Transverse colon (tissue), 4 donors: ENCODE data around the gene GGN. TPM values are rescaled to one million over a fixed set of nuclear protein-coding genes. Genes with fewer than 3 reads are reported as not detected.
"Not testable (repeated sequence)": the region's sequence is repeated elsewhere in the genome, so short reads cannot be mapped to it uniquely, and the experiment has no call there.

Experiments used
- DNase-seq: peaks from one replicate; pipeline ENCODE4 v3.0.0-alpha.2; 2019
- H3K27ac ChIP-seq, 4 donors: fragments of 200-600 bp; sonication (generic); 2 replicates each; pipeline ENCODE4 v1.5.1; 2016 to 2018; ENCODE audit warnings: inconsistent platforms in 4 of 4
- H3K27me3 ChIP-seq: fragments of 200-600 bp; sonication (generic); 2 replicates; pipeline ENCODE4 v1.5.1; 2017; ENCODE audit warnings: inconsistent platforms
- H3K36me3 ChIP-seq, 4 donors: fragments of 200-600 bp; sonication (generic); 2 replicates each; pipeline ENCODE4 v1.5.1; 2017 to 2019; ENCODE audit warnings: inconsistent platforms in 4 of 4
- H3K4me1 ChIP-seq, 4 donors: fragments of 200-600 bp; sonication (generic); 2 replicates each; pipeline ENCODE4 v1.5.1; 2017 to 2020; ENCODE audit warnings: inconsistent platforms in 4 of 4
- H3K4me3 ChIP-seq, 4 donors: fragments of 200-600 bp; sonication (generic); 1 replicate in 1 of 4; 2 replicates in 3 of 4; pipeline versions ENCODE4 v1.5.1 to v1.6.1; 2017 to 2019; ENCODE audit warnings: inconsistent platforms in 4 of 4
- H3K9me3 ChIP-seq, 2 donors: fragments of 200-600 bp; sonication (generic); 2 replicates each; pipeline ENCODE4 v1.5.1; 2017 to 2019; ENCODE audit warnings: inconsistent platforms in 2 of 2
- CTCF ChIP-seq, 5 experiments: fragments of 200-600 bp in 3 of 5; fragments of 450-650 bp in 2 of 5; sonication (generic) in 3 of 5; IDR thresholded peaks; 1 replicate in 2 of 5; 2 replicates in 3 of 5; pipeline ENCODE4 v1.5.1; 2016 to 2017; ENCODE audit warnings: antibody characterized with exemption in 5 of 5, inconsistent platforms in 3 of 5, mild to moderate bottlenecking in 2 of 5, moderate library complexity in 1 of 5
- EP300 ChIP-seq: sonication (generic); formaldehyde crosslinking; IDR thresholded peaks from one replicate; pipeline ENCODE4 v1.6.1; 2017; ENCODE audit warnings: antibody characterized with exemption, low read depth
- POLR2A ChIP-seq: fragments of 450-650 bp; IDR thresholded peaks from one replicate; pipeline ENCODE4 v1.6.1; 2016; ENCODE audit warnings: antibody characterized with exemption, mild to moderate bottlenecking, moderate library complexity
- POLR2AphosphoS5 ChIP-seq, 3 donors: sonication (generic); formaldehyde crosslinking; IDR thresholded peaks; one replicate each; pipeline ENCODE4 v1.6.1; 2016; ENCODE audit warnings: antibody characterized with exemption in 3 of 3
- WGBS, 2 donors: methylation state at CpG; one replicate each; pipeline ENCODE4 v1.1.5; 2018; ENCODE audit warnings: low coverage in 1 of 2; 5-methylcytosine and 5-hydroxymethylcytosine counted together
- in situ Hi-C, 4 donors: fragments of 200-750 bp; cut with MboI; loops; one replicate each; pipeline versions ENCODE4 v1.15.0 to v1.15.1; 2017; ENCODE audit warnings: low sequenced_read_pairs in 3 of 4, low pct_ligation_motif_present in 1 of 4, low pct_unique_long_range_greater_than_20kb in 1 of 4
- intact Hi-C: fragments of 100-400 bp; cut with DNase I; formaldehyde crosslinking; loops from one replicate; pipeline ENCODE4 v1.15.1; 2023; ENCODE audit warnings: low total_unique reads
- total RNA-seq, 4 donors: library from RNA; depleted of rRNA; stranded (reverse); fragments of >200 nt; gene quantifications; one replicate each; pipeline ENCODE4 v1.1.0, GENCODE V29; 2016

Gene GGN
- total RNA-seq, 4 donors from 2014 or later: not detected

- no peak overlapping the region for H3K27ac ChIP-seq
- no peak for DNase-seq
- WGBS, 2 donors: 72 to 100% methylated on average over 3 to 7 of the region's 7 CpGs
- intact Hi-C loops: no loop called here
- in situ Hi-C loops: no loop called here
- H3K9me3 ChIP-seq: no peaks in the 10 kb centered on the region
- no peak overlapping the region for H3K4me3 ChIP-seq
- no peaks in the 10 kb centered on the region for H3K4me1 ChIP-seq
- H3K36me3 ChIP-seq: no peaks in the 10 kb centered on the region
- TF ChIP-seq EP300 (no peak), CTCF (IDR thresholded peaks at IDR 0.05) (no peak), POLR2A (no peak), POLR2AphosphoS5 (IDR thresholded peaks at IDR 0.05) (no peak)
- peaks cover 45% of the 10 kb centered on the region for H3K27me3 ChIP-seq
These were observed 43.1 kb upstream of the GGN start for GRCh38 chr19:38430931-38431330.

GRCh38 chr19:38429811-38430156 lies 42.0 kb upstream of the GGN start:
- intact Hi-C loops (no loop called here), in situ Hi-C loops (no loop called here)
- Histone ChIP-seq H3K27ac (no peak overlapping the region), H3K9me3 (no peaks in the 10 kb centered on the region), H3K36me3 (no peaks in the 10 kb centered on the region), H3K4me1 (no peaks in the 10 kb centered on the region), H3K4me3 (no peak overlapping the region), H3K27me3 (peaks cover 40% of the 10 kb centered on the region)
- TF ChIP-seq POLR2AphosphoS5 (IDR thresholded peaks at IDR 0.05) (no peak), EP300 (no peak), POLR2A (no peak), CTCF (IDR thresholded peaks at IDR 0.05) (no peak)
- 83 to 89% methylated on average over 1 to 2 of the region's 2 CpGs for whole genome bisulfite sequencing, 2 donors
- DNase-seq: no peak

- DNase-seq: no peak
- intact Hi-C loops (no loop called here), in situ Hi-C loops (no loop called here)
- no peak overlapping the region for H3K4me3 ChIP-seq
- H3K9me3 ChIP-seq: no peaks in the 10 kb centered on the region
- WGBS, 2 donors: 54 to 63% methylated on average over 8 to 14 of the region's 14 CpGs
- H3K4me1 ChIP-seq: no peaks in the 10 kb centered on the region
- no peaks in the 10 kb centered on the region for H3K36me3 ChIP-seq
- H3K27me3 ChIP-seq: peaks cover 34% of the 10 kb centered on the region
- no peak overlapping the region for H3K27ac ChIP-seq
- no peak for TF ChIP-seq POLR2AphosphoS5 (IDR thresholded peaks at IDR 0.05)
- TF ChIP-seq EP300: no peak
- no peak for TF ChIP-seq POLR2A
- TF ChIP-seq CTCF (IDR thresholded peaks at IDR 0.05): no peak
These were observed 41.4 kb upstream of the GGN start for GRCh38 chr19:38429055-38429810.

GRCh38 chr19:38427035-38427677 lies 39.3 kb upstream of the GGN start:
- intact Hi-C loops, in situ Hi-C loops: not testable (repeated sequence)
- WGBS, 2 donors: 50 to 52% methylated on average over 7 to 17 of the region's 17 CpGs

More at GRCh38 chr19:38427035-38427677, 39.3 kb upstream of the GGN start:
- not testable (repeated sequence) for H3K4me3 ChIP-seq, H3K9me3 ChIP-seq, DNase-seq, H3K4me1 ChIP-seq, H3K27ac ChIP-seq, H3K36me3 ChIP-seq
- peaks cover 26% of the 10 kb centered on the region for H3K27me3 ChIP-seq
